Activated naive CD8-positive, alpha-beta T cell treated with anti-CD3 and anti-CD28 coated beads, Interleukin-2, amount 10 ng/mL, durations not matched to agents 7 days and 5 days (primary cell): ENCODE measurements around the gene CCM2. TPM values are rescaled to one million over a fixed set of nuclear protein-coding genes. Genes with fewer than 3 reads are reported as not detected.

Experiments
- ATAC-seq: fragments of 150-1000 bp; cut with Tn5 transposase; one replicate; pipeline ENCODE4 v1.10.0; 2021; ENCODE audit warnings: low read depth, moderate library complexity
- POLR2A ChIA-PET: fragments of 350-600 bp; sonication (Branson Sonifier 250); formaldehyde crosslinking; loops from one replicate; lab custom pipeline; 2021; ENCODE audit warnings: antibody characterized with exemption; lab: Charles Lee
- DNase-seq: peaks from one replicate; pipeline ENCODE4 v3.0.0; 2021
- H3K27ac Mint-ChIP-seq: one replicate; pipeline ENCODE4 v1.8.0; 2022; ENCODE audit warnings: mild to moderate bottlenecking, mixed read lengths
- H3K27me3 Mint-ChIP-seq: one replicate; pipeline ENCODE4 v1.8.0; 2022; ENCODE audit warnings: mild to moderate bottlenecking, moderate library complexity, mixed read lengths
- H3K36me3 Mint-ChIP-seq: one replicate; pipeline ENCODE4 v1.8.0; 2021; ENCODE audit warnings: mild to moderate bottlenecking, mixed read lengths
- H3K4me1 Mint-ChIP-seq: one replicate; pipeline ENCODE4 v1.8.0; 2021; ENCODE audit warnings: mixed read lengths
- H3K4me3 Mint-ChIP-seq: one replicate; pipeline ENCODE4 v1.8.0; 2022; ENCODE audit warnings: mild to moderate bottlenecking, moderate library complexity, mixed read lengths
- H3K9me3 Mint-ChIP-seq: one replicate; pipeline ENCODE4 v1.8.0; 2021; ENCODE audit warnings: mixed read lengths
- total RNA-seq, 2 experiments: library from RNA; stranded (reverse); gene quantifications; one replicate each; pipeline ENCODE4 v1.2.3, GENCODE V29; 2021

The CCM2 gene
- total RNA-seq, 2 experiments from 2014 or later, result 126 to 132 TPM

DNA sequence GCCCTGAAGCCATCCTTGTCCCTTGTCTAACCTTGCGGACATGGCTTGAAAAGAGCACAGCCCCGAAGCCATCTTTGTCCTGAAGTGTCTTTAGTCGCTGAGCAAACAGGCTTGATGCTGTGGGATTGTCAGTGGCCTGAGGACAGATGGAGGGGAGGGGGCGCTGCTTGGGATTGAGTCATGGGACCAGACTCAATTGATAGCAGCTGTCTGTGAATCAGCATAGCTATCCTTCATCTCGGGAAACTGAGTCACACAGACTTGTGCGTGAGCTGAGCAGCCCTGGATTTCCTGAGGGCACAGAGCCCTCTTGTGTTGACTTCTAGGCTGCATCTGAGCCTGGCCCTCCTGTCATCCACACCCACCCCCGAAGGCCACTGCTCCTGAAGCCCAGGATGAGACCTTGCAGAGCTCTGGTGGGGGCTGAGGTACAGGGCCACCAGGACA, 35.6 kb upstream of the CCM2 start:
- Mint-ChIP-seq H3K27me3 (no peaks in the 10 kb centered on the region), H3K27ac (no peak overlapping the region), H3K9me3 (no peaks in the 10 kb centered on the region), H3K4me3 (no peak overlapping the region), H3K36me3 (peaks cover 20% of the 10 kb centered on the region), H3K4me1 (peaks cover 19% of the 10 kb centered on the region)
- POLR2A ChIA-PET, result interaction anchor here (0.6 to 8.7 kb wide), 8 partner anchors 7 to 151 kb away, joined by 3 to 76 read pairs (median 5); partner anchors contain the start of gene MYO1G
- ATAC-seq (peak; percentile 3), DNase-seq (peak; percentile 42)

DNA sequence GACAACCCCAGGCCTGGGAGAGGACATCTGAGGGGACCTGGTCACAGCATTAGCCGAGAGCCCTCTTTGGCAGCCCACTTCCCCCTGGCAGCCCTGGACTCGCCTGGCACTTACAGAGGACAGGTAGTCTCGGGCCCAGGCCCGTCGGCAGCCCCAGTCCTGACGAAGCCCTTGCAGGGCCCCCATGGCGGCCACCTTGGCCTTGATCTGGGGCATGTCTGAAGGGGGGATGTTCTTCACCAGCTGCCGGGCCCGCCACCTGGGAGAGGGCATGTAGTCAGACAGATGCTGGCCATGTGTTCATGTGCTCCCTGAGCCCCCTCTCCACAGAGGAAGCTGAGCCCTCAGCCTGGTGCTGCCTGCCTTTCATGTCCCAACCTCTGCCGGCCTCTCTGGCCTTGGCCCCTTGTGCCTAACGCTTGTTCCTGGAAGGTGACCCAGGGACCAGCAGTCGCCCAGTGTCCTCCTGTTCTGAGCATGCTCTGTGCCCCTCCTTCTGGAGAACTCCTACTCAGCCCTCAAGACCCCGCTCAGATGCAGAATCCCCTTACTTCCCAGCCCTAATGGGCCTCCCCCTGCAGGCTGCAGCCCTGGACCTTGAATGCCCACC, 35.1 kb upstream of the CCM2 start:
- H3K27me3 Mint-ChIP-seq, result no peaks in the 10 kb centered on the region
- no peak overlapping the region for H3K4me3 Mint-ChIP-seq
- DNase-seq, result no peak
- H3K9me3 Mint-ChIP-seq, result no peaks in the 10 kb centered on the region
- peaks cover 20% of the 10 kb centered on the region for H3K36me3 Mint-ChIP-seq
- H3K27ac Mint-ChIP-seq, result no peak overlapping the region
- H3K4me1 Mint-ChIP-seq, result peaks cover 14% of the 10 kb centered on the region
- ATAC-seq, result peak; percentile 2
- POLR2A ChIA-PET, result interaction anchor here (0.6 to 8.7 kb wide), 7 partner anchors 7 to 151 kb away, joined by 3 to 76 read pairs (median 5); partner anchors contain the start of gene MYO1G

DNA sequence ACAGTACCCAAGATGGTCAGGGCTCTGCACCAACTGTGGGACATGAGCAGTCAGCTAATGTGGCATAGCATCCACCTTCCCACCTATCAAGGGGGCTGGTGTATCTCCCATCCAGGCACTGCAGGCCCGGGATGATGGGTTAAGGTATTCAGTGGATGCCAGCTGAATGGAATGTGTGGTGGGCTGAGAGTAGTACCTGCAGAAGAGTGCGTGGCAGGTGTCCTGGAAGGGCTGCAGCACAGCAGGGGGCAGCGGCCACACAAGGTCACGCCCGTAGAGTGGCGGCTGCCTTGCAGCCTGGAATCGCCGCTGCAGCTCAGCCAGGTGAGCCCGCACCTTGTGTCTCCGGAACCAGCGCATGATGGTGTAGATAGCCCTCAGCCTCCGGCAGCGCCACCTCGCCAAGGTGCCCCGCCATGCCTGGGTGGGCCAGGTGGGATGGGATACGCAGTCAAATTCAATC, 34.5 kb upstream of the CCM2 start:
- ATAC-seq (peak; percentile 2), DNase-seq (no peak)
- H3K27ac Mint-ChIP-seq, result no peak overlapping the region
- H3K4me3 Mint-ChIP-seq, result no peak overlapping the region
- H3K4me1 Mint-ChIP-seq, result peaks cover 9% of the 10 kb centered on the region
- POLR2A ChIA-PET, result interaction anchor here (0.6 to 8.7 kb wide), 6 partner anchors 6 to 134 kb away, joined by 3 to 76 read pairs (median 6); partner anchors contain the start of gene MYO1G
- H3K27me3 Mint-ChIP-seq, result no peaks in the 10 kb centered on the region
- no peaks in the 10 kb centered on the region for H3K9me3 Mint-ChIP-seq
- H3K36me3 Mint-ChIP-seq, result peaks cover 17% of the 10 kb centered on the region

DNA sequence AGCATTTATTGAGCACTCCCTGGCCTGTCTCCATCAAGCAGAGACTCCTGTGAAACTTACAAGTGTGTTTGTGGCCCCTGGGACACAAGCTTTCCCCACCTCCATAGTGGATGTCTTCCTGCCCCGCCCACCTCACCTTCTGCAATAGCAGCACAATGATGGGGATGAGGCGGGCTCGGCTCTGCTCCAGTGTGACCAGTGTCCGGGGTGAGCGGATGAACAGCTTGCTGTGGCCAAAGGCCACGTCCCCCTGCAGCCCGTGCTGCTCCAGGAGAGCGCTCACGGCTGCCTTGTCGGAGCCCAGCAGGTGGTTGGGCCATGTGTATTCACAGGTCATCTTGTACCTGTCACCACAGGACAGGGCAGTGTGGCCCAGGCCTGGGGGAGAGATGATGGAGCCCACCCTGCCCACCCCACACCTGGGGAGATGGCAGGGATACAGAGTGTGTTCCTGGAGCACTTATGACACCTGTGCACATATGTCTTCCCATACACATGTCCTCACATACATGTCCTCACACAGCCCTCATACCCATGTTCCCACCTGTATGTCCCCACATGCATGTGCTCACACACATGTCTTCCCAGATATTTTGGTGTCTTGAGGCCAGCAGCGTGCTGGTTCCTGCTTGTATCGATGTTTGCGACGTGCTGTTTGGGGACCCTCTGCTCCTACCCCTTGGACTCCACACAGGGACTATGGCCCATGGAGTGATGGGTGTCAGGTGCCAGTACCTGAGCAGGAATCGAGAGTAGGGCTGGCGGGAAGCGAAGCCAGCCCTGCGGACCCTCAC, 33.9 kb upstream of the CCM2 start:
- Mint-ChIP-seq H3K9me3 (no peaks in the 10 kb centered on the region), H3K27me3 (no peaks in the 10 kb centered on the region), H3K4me3 (no peak overlapping the region), H3K4me1 (peaks cover 7% of the 10 kb centered on the region), H3K27ac (no peak overlapping the region), H3K36me3 (peaks cover 15% of the 10 kb centered on the region)
- ATAC-seq (no peak), DNase-seq (no peak)
- POLR2A ChIA-PET, result interaction anchor here (1.1 to 8.7 kb wide), 4 partner anchors 6 to 133 kb away, joined by 3 to 76 read pairs (median 10); no protein-coding TSS in a partner anchor

DNA sequence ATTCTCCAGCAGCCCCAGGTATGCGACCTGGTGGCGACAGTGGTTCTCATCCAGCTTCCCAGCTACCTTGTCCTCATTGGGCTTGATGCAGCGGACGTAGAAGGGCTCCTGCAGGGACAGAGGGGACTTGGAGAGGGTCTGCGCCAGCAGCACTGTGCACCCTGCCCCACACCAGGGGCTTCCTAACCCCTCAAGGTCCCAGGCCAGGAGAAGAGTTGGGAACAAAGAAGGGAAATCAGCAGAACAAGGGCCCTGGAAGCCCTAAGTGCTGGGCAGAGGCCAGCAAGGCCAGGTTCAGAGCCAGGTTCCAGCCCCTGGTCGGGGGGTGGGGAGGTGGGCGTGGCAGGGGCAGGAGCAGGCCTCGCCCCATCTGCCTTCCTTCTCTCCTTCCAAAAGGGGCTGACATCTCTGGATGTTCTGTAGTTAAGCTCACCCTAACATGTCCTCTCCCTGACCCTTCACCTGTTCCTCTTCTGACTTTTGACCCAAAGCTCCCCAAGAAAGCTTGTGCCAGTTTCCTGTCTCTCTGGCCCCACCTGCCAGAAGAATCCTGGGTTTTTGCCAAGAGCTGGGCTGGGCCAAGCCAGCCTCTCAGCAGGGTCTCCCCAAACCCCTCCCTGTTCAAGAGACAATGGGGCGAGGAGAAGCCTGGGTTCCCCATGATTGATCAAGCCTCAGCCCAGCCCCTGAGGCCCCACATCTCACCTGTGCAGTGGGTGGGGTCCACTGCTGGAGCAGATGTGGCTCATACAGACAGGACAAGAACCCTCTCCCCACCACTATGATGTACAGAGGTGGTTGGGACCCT, 33.1 kb upstream of the CCM2 start:
- Mint-ChIP-seq H3K4me3 (no peak overlapping the region), H3K27ac (no peak overlapping the region), H3K4me1 (peaks cover 10% of the 10 kb centered on the region), H3K9me3 (no peaks in the 10 kb centered on the region), H3K36me3 (peaks cover 19% of the 10 kb centered on the region), H3K27me3 (no peaks in the 10 kb centered on the region)
- POLR2A ChIA-PET, result interaction anchor here (0.9 to 8.7 kb wide), 6 partner anchors 5 to 133 kb away, joined by 3 to 76 read pairs (median 4); no protein-coding TSS in a partner anchor
- no peak for ATAC-seq
- DNase-seq, result peak; percentile 30

DNA sequence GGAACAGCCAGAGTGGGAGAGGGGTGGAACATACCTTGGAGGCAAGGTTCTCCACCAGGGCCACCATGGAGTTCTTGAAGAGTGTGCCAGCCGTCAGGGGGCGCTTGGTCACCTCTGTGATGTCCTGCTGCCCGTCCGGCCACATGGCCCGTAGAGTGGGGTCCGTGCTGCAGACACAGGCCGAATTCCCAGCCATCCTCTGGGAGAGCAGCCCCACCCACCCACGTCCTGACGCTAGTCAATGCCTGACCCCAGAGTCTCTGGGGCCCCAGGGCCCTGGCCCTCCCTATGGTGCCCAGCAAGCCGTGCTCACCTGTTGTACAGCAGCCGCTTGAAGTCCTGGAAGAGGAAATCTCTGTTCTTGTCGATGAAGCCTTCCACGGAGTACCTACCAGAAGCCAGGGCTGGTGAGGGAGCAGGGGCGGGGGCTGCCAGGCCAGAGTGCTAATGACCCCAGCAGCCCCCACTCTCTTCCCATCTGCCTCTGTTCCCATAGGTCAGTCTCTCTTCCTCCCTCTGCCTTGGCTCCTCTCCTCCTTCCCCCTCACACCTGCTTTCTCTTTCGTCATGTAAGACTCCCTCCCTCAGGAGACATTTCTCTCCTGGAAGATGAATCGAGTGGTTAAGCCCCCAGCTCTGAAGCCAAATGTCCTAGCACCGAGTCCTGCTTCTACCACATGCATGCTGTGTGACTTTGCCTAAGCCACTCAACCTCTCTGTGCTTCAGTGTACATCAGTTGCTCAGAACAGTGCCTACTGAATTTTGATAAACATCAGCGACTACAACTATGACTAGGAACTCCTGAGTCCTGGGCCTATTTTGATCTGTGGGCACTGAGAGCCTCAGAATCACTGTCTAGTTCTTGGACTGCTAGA, 32.2 kb upstream of the CCM2 start:
- ATAC-seq (no peak), DNase-seq (peak; percentile 29)
- H3K9me3 Mint-ChIP-seq, result no peaks in the 10 kb centered on the region
- POLR2A ChIA-PET, result interaction anchor here (0.9 to 8.7 kb wide), 5 partner anchors 4 to 34 kb away, joined by 3 to 76 read pairs (median 4); no protein-coding TSS in a partner anchor
- no peaks in the 10 kb centered on the region for H3K27me3 Mint-ChIP-seq
- peak overlapping the region; percentile 6 for H3K27ac Mint-ChIP-seq
- no peak overlapping the region for H3K4me3 Mint-ChIP-seq
- H3K4me1 Mint-ChIP-seq, result peaks cover 14% of the 10 kb centered on the region
- peaks cover 24% of the 10 kb centered on the region for H3K36me3 Mint-ChIP-seq

DNA sequence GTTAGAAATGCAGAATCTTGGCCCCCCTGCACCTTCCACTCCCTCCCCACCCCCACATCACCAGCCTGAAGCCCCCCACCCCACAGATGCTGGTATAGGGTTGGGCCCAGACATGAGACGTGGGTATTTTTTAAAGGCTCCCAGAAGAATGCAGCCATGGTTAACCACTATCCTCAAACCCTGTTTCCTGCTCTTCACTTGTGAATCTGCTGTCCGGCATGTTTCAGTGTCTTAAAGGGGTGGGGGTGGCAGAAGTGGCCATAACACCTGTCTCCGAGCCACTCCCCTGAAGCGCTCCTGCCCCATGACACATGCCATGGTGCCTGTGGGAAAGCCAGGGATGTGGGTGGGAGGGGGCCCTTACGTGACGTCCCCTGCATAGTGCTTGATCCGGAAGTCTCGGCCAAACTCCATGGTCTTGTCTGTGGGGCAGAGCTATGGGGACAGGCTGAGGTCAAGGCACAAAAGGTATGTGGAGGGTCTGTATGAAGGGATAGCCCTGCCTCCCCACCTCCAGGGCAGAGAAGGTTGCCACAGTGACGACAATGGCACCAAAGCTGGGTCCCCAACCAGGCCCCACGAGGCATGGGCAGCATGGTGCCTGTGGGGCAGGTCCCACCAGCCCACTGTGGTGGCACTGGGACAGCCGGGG, 30.8 kb upstream of the CCM2 start:
- Mint-ChIP-seq H3K27ac (no peak overlapping the region), H3K9me3 (no peaks in the 10 kb centered on the region), H3K4me1 (peaks cover 16% of the 10 kb centered on the region), H3K36me3 (peaks cover 23% of the 10 kb centered on the region), H3K4me3 (no peak overlapping the region), H3K27me3 (no peaks in the 10 kb centered on the region)
- POLR2A ChIA-PET, result interaction anchor here (0.8 to 14.8 kb wide), 7 partner anchors 6 to 143 kb away, joined by 3 to 202 read pairs (median 5); partner anchors contain the start of genes CCM2 and TBRG4
- no peak for DNase-seq
- ATAC-seq, result no peak

DNA sequence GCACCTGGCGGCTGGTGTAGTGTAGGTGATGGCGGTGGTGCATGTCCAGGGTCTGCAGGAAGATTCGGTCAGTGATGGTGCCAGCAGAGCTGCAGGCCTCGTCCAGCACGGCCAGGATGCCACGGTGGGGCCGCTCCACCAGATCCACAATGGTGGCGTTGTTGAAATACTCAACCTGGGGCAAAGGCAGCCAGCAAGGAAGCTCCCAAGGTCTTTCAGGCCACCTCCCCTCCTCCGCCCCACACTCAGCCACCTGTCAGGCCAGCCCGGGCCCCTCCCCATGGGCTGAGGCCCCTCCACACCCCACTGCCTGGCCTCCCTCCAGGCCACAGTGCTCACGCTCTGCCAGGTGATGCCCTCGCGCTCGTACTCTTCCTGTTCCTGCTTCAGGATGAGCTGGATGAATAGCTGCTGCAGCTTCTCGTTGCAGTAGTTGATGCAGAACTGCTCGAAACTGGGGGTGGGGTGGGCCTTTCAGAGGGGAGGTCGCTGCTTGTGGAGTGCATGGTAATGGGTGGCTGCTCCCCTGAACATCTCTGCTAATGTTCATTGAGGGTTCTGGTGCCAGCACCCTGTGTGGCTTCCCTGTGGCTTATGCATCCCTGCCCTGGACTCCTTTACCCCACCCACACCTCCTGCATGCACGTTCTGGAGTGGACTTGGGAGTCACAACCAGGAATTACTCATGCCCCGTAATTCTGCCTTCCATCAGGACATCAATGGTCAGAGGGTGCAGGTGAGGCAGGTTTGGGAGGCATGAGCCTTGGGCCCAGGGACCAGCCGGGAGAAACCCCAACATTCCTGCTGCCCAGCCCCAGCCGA, 30.1 kb upstream of the CCM2 start:
- H3K36me3 Mint-ChIP-seq, result peaks cover 26% of the 10 kb centered on the region
- H3K27ac Mint-ChIP-seq, result no peak overlapping the region
- no peaks in the 10 kb centered on the region for H3K27me3 Mint-ChIP-seq
- POLR2A ChIA-PET, result interaction anchor here (0.5 to 14.8 kb wide), 8 partner anchors 7 to 142 kb away, joined by 3 to 202 read pairs (median 5); partner anchors contain the start of genes CCM2 and TBRG4
- peaks cover 19% of the 10 kb centered on the region for H3K4me1 Mint-ChIP-seq
- no peaks in the 10 kb centered on the region for H3K9me3 Mint-ChIP-seq
- no peak overlapping the region for H3K4me3 Mint-ChIP-seq
- no peak for ATAC-seq
- no peak for DNase-seq

DNA sequence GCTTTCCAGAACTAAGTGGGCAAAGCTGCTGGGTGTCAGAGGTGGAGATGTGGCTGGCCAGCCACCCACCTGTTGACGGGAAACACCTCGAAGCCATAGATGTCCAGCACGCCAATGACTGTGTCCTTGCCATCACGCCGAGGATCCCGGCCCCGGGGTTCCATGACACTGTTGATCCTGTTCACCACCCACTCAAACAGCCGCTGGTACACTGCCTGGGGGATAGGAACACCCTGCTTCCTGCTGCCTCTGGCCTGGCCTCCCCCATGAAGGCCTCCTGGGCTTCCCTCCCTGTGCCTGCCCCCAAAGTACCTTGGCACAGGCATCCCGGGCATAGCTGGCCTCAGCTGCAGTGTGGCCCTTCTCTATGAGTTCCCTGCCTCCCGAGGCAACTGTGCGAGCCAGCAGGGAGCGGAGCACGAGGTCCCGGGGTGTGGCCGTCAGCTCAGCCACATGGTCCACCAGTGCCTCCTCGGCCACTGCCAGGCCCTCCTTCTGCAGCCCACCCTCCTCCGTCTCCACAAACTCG, 29.4 kb upstream of the CCM2 start:
- no peaks in the 10 kb centered on the region for H3K9me3 Mint-ChIP-seq
- POLR2A ChIA-PET, result interaction anchor here (0.5 to 14.8 kb wide), 7 partner anchors 7 to 141 kb away, joined by 3 to 202 read pairs (median 7); partner anchors contain the start of genes CCM2 and TBRG4
- H3K36me3 Mint-ChIP-seq, result peaks cover 27% of the 10 kb centered on the region
- no peaks in the 10 kb centered on the region for H3K27me3 Mint-ChIP-seq
- no peak overlapping the region for H3K4me3 Mint-ChIP-seq
- no peak for ATAC-seq
- no peak for DNase-seq
- H3K27ac Mint-ChIP-seq, result no peak overlapping the region
- peaks cover 20% of the 10 kb centered on the region for H3K4me1 Mint-ChIP-seq

DNA sequence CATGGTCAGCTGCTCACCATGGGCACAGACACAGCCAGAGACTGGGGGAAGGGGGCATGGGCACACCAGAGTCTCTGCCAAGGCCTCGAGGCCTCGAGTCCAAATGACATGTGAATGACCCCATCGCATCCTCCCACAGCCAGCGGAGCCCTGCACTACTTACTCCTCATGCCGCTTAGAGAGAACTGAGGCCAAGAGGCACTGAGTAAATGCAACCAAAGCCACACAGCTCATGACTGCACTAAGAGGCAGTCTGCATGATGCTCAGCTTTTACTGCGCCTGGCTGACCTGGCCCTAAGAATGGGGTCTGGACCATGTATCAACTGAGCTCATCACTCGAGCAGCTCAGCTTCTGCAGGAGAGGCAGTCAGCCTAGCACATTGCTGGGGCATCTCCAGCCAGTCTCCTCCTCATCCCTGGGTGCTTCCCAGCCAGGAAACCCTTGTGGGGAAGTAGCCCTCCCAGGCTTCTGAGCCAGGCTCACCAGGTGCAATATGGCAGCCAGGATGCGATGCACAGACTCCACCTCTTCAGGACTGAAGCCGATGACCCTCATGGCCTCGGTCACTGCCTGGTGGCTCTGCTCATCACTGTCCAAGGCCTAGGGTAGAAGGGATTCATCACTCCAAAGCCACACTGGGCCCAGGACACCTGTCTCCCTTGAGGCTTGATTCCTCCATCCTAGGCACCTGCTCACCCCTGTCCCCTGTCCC, 28.7 kb upstream of the CCM2 start:
- Mint-ChIP-seq H3K4me1 (peaks cover 20% of the 10 kb centered on the region), H3K27ac (no peak overlapping the region), H3K4me3 (no peak overlapping the region), H3K36me3 (peaks cover 29% of the 10 kb centered on the region), H3K9me3 (no peaks in the 10 kb centered on the region), H3K27me3 (no peaks in the 10 kb centered on the region)
- ATAC-seq, result no peak
- POLR2A ChIA-PET, result interaction anchor here (1.4 to 14.8 kb wide), 6 partner anchors 8 to 57 kb away, joined by 5 to 202 read pairs (median 24); partner anchors contain the start of gene CCM2
- DNase-seq, result no peak
